Lower leg skin (tissue), 3 donors: Measurements from ENCODE around the gene WFS1.

Source experiments
- CTCF ChIP-seq, 3 donors: fragments of 450-650 bp; IDR thresholded peaks; one replicate each; pipeline ENCODE4 v1.5.1; 2016; ENCODE audit warnings: antibody characterized with exemption in 3 of 3, mild to moderate bottlenecking in 3 of 3, moderate library complexity in 2 of 3
- POLR2A ChIP-seq, 2 donors: fragments of 450-650 bp; IDR thresholded peaks; one replicate each; pipeline ENCODE4 v1.6.1; 2016 to 2017; ENCODE audit warnings: antibody characterized with exemption in 2 of 2, mild to moderate bottlenecking in 1 of 2, moderate library complexity in 1 of 2

- TF ChIP-seq CTCF (IDR thresholded peaks at IDR 0.05) (no peak), POLR2A (IDR thresholded peaks at IDR 0.05) (no peak)
Measured at GRCh38 chr4:6345096-6345830, 75.6 kb downstream of the WFS1 start.
